OCI-LY3 (cell line): Measurements from ENCODE around the gene RARG.

ENCODE experiments used
- H2AFZ ChIP-seq: fragments of 200-600, 300-600 bp; shearing (Covaris generic); 2 replicates; pipeline ENCODE4 v1.6.0; 2014; ENCODE audit warnings: antibody characterized with exemption, low read depth, low read length
- H3K27ac ChIP-seq: fragments of 200-600, 300-600 bp; sonication (generic); 2 replicates; pipeline ENCODE4 v1.5.1; 2014; ENCODE audit warnings: mild to moderate bottlenecking, low read length, moderate library complexity, mixed read lengths
- H3K27me3 ChIP-seq: fragments of 200-600, 300-600 bp; sonication (generic); 2 replicates; pipeline ENCODE4 v1.6.1; 2014; ENCODE audit warnings: low read depth, low read length, mixed read lengths
- H3K36me3 ChIP-seq: fragments of 200-600, 300-600 bp; sonication (generic); replicated peaks from 2 replicates; pipeline ENCODE3; 2014; ENCODE audit warnings: low read depth, low read length, mixed read lengths
- H3K4me1 ChIP-seq: fragments of 300-600, 200-600 bp; sonication (generic); 2 replicates; pipeline ENCODE4 v1.6.1; 2014; ENCODE audit warnings: low read length, mixed read lengths
- H3K4me2 ChIP-seq: fragments of 200-600, 300-600 bp; sonication (generic); 2 replicates; pipeline ENCODE4 v1.6.1; 2014; ENCODE audit warnings: low read length, mixed read lengths
- H3K4me3 ChIP-seq: fragments of 300-600, 200-600 bp; sonication (generic); 2 replicates; pipeline ENCODE4 v1.5.1; 2014; ENCODE audit warnings: antibody characterized with exemption, mild to moderate bottlenecking, low read length, moderate library complexity
- H3K79me2 ChIP-seq: fragments of 300-600, 200-600 bp; shearing (Covaris generic); 2 replicates; pipeline ENCODE4 v1.6.1; 2014; ENCODE audit warnings: mild to moderate bottlenecking, low read length, mixed read lengths
- H3K9ac ChIP-seq: fragments of 300-600, 200-600 bp; shearing (Covaris generic); 2 replicates; pipeline ENCODE4 v1.6.0; 2014; ENCODE audit warnings: mild to moderate bottlenecking, low read length, moderate library complexity
- H3K9me3 ChIP-seq: fragments of 200-600, 300-600 bp; shearing (Covaris generic); 2 replicates; pipeline ENCODE4 v1.6.1; 2014; ENCODE audit warnings: low read length, mixed read lengths; ENCODE audit not compliant: insufficient read depth
- H4K20me1 ChIP-seq: fragments of 200-600, 300-600 bp; sonication (generic); 2 replicates; pipeline ENCODE4 v1.6.1; 2016; ENCODE audit warnings: low read length, mixed read lengths; ENCODE audit not compliant: insufficient read depth
- EZH2phosphoT487 ChIP-seq: fragments of 200-600 bp; shearing (Covaris generic); IDR thresholded peaks from 2 replicates; pipeline ENCODE4 v1.6.1; 2018; ENCODE audit warnings: antibody characterized with exemption, mixed run types, low read depth
- TF ChIP-seq, protein P1 (sequence below): fragments of 200-600, 300-600 bp; sonication (generic); IDR thresholded peaks from 2 replicates; pipeline ENCODE4 v1.5.1; 2014; ENCODE audit warnings: antibody characterized with exemption, low read length, low read depth

The RARG gene

DNA sequence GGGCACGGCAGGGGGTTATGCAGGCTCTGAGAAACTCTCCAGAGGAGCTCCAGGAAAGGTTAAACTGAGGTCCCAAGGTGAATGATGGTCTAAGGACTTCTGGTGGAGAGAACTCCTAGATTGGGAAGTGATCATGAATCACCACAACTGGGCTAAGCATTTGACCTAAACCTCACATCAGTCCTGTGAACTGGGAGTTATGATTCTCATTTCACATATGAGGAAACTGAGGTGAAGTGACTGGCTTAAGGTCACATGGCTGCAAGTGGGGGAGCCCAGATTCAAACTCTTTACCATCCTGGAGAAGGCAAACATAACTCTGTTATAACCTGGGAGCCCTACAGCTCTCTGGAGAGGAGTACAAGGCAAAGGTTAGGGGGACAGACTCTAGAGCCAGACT, 4.2 kb downstream of the RARG start:
- Histone ChIP-seq H3K4me2 (no peak overlapping the region), H3K4me3 (no peak overlapping the region), H3K27me3 (no peaks in the 10 kb centered on the region), H3K9ac (no peak overlapping the region), H3K36me3 (no peaks in the 10 kb centered on the region), H2AFZ (no peak overlapping the region), H3K27ac (no peak overlapping the region), H3K4me1 (peaks cover 11% of the 10 kb centered on the region), H3K9me3 (no peaks in the 10 kb centered on the region), H3K79me2 (no peaks in the 10 kb centered on the region), H4K20me1 (no peaks in the 10 kb centered on the region)
- TF ChIP-seq EZH2phosphoT487 = no peak
- TF ChIP-seq, protein P1, sequence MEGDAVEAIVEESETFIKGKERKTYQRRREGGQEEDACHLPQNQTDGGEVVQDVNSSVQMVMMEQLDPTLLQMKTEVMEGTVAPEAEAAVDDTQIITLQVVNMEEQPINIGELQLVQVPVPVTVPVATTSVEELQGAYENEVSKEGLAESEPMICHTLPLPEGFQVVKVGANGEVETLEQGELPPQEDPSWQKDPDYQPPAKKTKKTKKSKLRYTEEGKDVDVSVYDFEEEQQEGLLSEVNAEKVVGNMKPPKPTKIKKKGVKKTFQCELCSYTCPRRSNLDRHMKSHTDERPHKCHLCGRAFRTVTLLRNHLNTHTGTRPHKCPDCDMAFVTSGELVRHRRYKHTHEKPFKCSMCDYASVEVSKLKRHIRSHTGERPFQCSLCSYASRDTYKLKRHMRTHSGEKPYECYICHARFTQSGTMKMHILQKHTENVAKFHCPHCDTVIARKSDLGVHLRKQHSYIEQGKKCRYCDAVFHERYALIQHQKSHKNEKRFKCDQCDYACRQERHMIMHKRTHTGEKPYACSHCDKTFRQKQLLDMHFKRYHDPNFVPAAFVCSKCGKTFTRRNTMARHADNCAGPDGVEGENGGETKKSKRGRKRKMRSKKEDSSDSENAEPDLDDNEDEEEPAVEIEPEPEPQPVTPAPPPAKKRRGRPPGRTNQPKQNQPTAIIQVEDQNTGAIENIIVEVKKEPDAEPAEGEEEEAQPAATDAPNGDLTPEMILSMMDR = no peak

DNA sequence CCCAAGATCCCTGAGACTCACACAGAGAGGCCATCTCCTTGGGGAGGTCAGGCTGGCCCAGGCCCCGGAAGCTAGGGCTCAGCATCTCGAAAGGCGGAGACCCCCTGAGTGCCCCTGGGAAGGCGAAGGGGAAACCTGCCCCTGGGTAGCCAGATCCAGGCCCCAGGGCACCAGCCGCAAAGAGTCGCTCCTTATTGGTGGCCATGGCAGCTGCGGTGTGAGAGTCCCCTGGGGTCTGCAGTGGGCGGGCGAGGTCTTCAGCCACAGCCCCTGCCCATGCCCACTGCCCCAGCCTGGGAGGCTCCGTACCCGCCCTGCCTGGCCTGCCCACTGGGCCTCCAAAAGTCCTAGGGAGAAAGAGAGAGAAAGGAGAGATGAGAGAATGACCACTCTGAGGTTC, 4.7 kb downstream of the RARG start:
- Histone ChIP-seq H3K27ac (no peak overlapping the region), H3K4me3 (no peak overlapping the region), H3K27me3 (no peaks in the 10 kb centered on the region), H3K9ac (no peak overlapping the region), H3K36me3 (no peaks in the 10 kb centered on the region), H3K79me2 (no peaks in the 10 kb centered on the region), H4K20me1 (no peaks in the 10 kb centered on the region), H3K4me2 (no peak overlapping the region), H3K9me3 (no peaks in the 10 kb centered on the region), H2AFZ (no peak overlapping the region), H3K4me1 (peaks cover 8% of the 10 kb centered on the region)
- TF ChIP-seq, protein P1 = no peak
- no peak for TF ChIP-seq EZH2phosphoT487

DNA sequence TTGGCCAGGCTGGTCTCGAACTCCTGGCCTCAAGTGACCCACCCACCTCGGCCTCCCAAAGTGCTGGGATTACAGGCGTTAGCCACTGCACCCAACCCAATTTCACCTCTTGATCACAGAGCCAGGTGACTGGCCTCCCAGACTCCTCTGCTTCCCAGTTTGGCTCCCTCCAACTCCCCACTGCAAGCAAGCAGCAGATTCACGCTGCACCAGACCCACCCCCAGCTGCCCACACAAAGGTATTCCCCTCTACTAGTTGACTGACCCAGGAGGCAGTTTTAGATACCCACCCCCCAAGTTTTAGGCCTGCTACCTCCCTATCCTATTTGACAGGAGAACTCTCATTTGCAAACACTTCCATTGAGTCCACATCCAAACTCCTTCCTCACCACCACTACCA, 5.2 kb downstream of the RARG start:
- H3K4me2 ChIP-seq = no peak overlapping the region
- H3K36me3 ChIP-seq = no peaks in the 10 kb centered on the region
- TF ChIP-seq EZH2phosphoT487 = no peak
- no peaks in the 10 kb centered on the region for H3K79me2 ChIP-seq
- no peak overlapping the region for H2AFZ ChIP-seq
- no peak overlapping the region for H3K9ac ChIP-seq
- peaks cover 13% of the 10 kb centered on the region for H3K4me1 ChIP-seq
- no peaks in the 10 kb centered on the region for H3K9me3 ChIP-seq
- no peaks in the 10 kb centered on the region for H3K27me3 ChIP-seq
- H3K4me3 ChIP-seq = no peak overlapping the region
- no peaks in the 10 kb centered on the region for H4K20me1 ChIP-seq
- no peak overlapping the region for H3K27ac ChIP-seq

DNA sequence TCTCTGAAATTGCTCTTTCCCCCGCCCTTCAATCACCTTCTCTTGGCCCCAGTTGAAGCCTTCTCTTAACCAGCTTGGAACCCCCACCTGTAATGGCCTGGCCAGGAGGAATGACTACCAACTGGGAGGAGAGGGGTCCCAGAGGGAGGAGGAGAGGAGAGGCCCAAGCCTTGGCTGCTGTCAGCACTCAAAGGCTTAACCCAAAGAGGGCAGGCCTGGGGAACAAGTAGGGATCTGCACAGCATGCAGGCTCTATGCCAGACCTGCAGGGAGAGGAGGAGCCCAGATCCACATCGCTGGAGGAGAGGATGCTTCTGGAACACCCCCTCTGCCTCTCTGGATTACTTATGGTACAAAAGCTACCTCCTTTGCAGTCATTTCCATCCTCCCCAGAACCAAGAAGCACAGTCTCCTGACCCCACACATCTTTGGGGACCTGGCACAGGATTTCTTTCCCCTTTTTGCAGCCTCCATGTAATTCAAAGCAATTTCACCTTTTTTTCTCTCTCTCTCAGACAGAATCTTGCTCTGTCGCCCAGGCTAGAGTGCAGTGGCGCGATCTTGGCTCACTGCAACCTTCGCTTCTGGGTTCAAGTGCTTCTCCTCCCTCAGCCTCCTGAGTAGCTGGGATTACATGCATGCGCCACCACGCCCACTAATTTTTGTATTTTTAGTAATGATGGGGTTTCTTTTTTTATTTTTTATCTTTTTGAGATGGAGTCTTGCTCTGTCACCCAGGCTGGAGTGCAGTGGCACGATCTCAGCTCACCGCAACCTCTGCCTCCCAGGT, 6.2 kb downstream of the RARG start:
- no peaks in the 10 kb centered on the region for H4K20me1 ChIP-seq
- H3K79me2 ChIP-seq = no peaks in the 10 kb centered on the region
- TF ChIP-seq EZH2phosphoT487 = no peak
- TF ChIP-seq, protein P1 = no peak
- no peak overlapping the region for H3K27ac ChIP-seq
- H3K4me3 ChIP-seq = no peak overlapping the region
- no peaks in the 10 kb centered on the region for H3K36me3 ChIP-seq
- H3K4me1 ChIP-seq = peaks cover 6% of the 10 kb centered on the region
- H2AFZ ChIP-seq = no peak overlapping the region
- H3K9me3 ChIP-seq = no peaks in the 10 kb centered on the region
- no peak overlapping the region for H3K4me2 ChIP-seq
- H3K9ac ChIP-seq = no peak overlapping the region
- no peaks in the 10 kb centered on the region for H3K27me3 ChIP-seq
